IgD-negative memory B cell (primary cell): ENCODE measurements around the gene OGFOD1. TPM values are rescaled to one million over a fixed set of nuclear protein-coding genes. Genes with fewer than 3 reads are reported as not detected.

Source experiments
- H3K27ac Mint-ChIP-seq, 3 donors: one replicate each; pipeline ENCODE4 v1.8.0; 2020 to 2022; ENCODE audit warnings: mild to moderate bottlenecking in 3 of 3, mixed read lengths in 3 of 3, moderate library complexity in 1 of 3
- H3K27me3 Mint-ChIP-seq: one replicate; pipeline ENCODE4 v1.8.0; 2021; ENCODE audit warnings: mixed read lengths
- H3K36me3 Mint-ChIP-seq: one replicate; pipeline ENCODE4 v1.8.0; 2020; ENCODE audit warnings: mild to moderate bottlenecking, mixed read lengths
- H3K4me1 Mint-ChIP-seq, 3 donors: one replicate each; pipeline ENCODE4 v1.8.0; 2020 to 2022; ENCODE audit warnings: mixed read lengths in 3 of 3, mild to moderate bottlenecking in 1 of 3
- H3K4me3 Mint-ChIP-seq, 4 donors: one replicate each; pipeline ENCODE4 v1.8.0; 2020 to 2022; ENCODE audit warnings: mild to moderate bottlenecking in 4 of 4, mixed read lengths in 4 of 4, moderate library complexity in 3 of 4
- H3K9me3 Mint-ChIP-seq, 3 donors: one replicate each; pipeline ENCODE4 v1.8.0; 2020 to 2021; ENCODE audit warnings: mixed read lengths in 3 of 3, mild to moderate bottlenecking in 1 of 3
- polyA plus RNA-seq: library from polyadenylated mRNA; unstranded; fragments of 300-500 nt; fragmentation: Illumina TruSeq; gene quantifications from one replicate; pipeline ENCODE4 v1.2.3, GENCODE V29; 2021

OGFOD1 gene
- polyA plus RNA-seq, 1 donor from 2014 or later: 65.8 TPM

DNA sequence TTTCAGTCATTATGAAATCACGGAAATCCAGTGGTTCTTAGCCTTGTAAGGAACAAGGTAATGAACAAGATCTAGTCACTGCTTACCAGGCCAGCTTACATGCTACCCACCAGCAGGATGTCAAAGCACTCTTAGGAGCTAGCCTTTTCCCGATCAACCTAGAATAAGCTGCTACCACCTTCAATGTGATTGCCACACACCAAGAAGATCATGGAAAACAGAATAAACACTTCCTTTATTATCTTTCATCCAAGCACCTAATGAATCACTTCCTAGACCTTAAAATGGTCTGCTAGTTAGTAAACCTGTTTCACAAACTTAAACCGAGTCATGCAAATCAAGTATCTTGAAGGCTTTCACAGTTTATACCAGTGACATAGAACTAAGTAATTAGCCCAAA, 63.5 kb downstream of the OGFOD1 start:
- no peaks in the 10 kb centered on the region for H3K27me3 Mint-ChIP-seq
- H3K4me3 Mint-ChIP-seq: no peak overlapping the region
- H3K4me1 Mint-ChIP-seq: peaks cover 16 to 38% (median 27%) of the 10 kb centered on the region in 3 donors
- no peak overlapping the region for H3K27ac Mint-ChIP-seq
- H3K9me3 Mint-ChIP-seq: no peaks in the 10 kb centered on the region
- H3K36me3 Mint-ChIP-seq: peaks cover 6% of the 10 kb centered on the region

DNA sequence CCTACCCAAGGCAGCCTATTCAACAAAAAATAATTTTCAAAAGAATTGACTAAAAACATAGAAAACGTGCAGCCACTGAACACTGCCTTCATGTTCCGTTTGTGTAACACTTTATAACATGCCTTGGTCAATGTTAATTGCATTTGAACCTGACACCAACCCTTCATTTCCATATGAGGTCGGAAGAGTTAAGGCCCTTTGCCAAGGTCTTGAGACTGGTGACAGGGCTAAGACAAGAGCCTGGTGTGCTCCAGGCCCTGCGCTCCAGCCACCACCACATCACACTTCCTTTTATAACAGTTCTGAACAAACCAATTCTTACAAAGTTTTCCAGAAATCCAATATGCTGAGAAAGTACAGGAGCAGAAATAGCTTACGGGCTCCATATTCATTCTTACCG, 64.3 kb downstream of the OGFOD1 start:
- Mint-ChIP-seq H3K36me3 (peaks cover 4% of the 10 kb centered on the region), H3K27ac (no peak overlapping the region), H3K4me1 (peaks cover 24 to 45% (median 31%) of the 10 kb centered on the region in 3 donors), H3K4me3 (peak overlapping the region in 1 of 4 donors; percentile 67), H3K9me3 (no peaks in the 10 kb centered on the region), H3K27me3 (no peaks in the 10 kb centered on the region)

GRCh38 chr16:56517206-56517605, 65.9 kb downstream of the OGFOD1 start:
- Mint-ChIP-seq H3K27me3 (no peaks in the 10 kb centered on the region), H3K27ac (no peak overlapping the region), H3K9me3 (no peaks in the 10 kb centered on the region), H3K36me3 (peaks cover 3% of the 10 kb centered on the region), H3K4me1 (peaks cover 24 to 46% (median 33%) of the 10 kb centered on the region in 3 donors), H3K4me3 (peak overlapping the region in 2 of 4 donors; percentile 68 to 83)

DNA sequence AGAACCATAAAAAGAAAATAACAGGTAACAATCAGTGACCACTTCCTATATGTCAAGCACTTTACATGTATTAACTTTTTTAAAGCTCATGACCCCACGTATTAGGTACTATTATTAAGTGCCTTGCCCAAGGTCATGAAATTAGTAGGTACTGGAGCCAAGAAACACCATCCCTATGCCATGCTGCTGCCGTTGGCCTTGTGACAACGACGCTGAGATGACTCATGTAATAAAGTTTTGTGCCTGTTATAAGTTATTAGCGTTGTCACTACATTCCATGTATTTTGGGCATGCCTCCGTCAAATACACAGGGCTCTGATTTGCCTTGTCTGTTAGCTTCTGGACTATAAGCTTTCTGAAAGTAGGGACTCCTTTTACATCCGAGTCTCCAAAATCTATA, 67.1 kb downstream of the OGFOD1 start:
- H3K9me3 Mint-ChIP-seq: no peaks in the 10 kb centered on the region

DNA sequence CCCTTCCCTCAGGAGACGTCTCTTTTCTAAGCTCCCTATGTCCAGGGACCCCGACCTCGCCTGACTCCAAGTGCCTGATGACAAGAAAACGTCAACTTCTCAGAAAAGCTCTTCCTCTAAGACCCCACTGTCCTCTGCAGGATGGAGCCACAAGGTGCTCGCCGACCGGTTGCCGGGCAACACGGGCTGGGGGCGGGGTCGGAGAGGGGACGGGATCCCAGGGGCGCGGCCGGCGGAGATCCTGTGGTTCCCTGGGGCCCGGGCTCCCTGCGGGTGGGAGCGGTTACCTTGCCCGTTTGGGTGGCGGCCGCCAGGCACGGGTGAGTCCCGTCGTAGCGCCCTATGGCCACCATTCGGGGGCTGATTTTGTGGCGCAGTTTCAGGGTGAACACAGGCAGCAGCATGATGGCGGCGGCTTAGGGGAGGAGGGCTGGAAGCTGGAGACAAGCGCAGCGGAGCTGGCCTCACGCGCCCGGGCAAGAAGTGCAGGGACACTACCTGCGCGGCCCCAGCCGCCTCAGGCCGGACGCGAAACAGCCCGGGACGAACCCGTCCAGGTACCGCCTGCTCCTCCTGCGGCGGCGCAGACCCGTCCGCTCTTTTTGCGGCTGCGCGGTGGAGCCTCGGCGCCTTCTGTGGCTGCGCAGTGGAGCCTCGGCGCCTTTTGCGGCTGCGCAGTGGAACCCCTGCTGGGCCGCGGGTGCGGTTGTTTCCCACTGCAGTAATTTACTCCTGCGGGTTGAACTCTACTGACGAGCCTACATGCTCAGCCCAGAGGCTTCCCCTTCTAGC, 68.3 kb downstream of the OGFOD1 start, which contains the start of gene BBS2:
Gene BBS2 (minus strand): TSS at position 566 of the 792 bp plus-strand sequence. CDS start 162 bp downstream, at position 404.
- Mint-ChIP-seq H3K4me3 (peak within 1 kb of the TSS; percentile 83 to 95 (median 90)), H3K9me3 (no peaks in the 10 kb centered on the region), H3K27me3 (no peaks in the 10 kb centered on the region), H3K4me1 (peaks cover 12 to 33% (median 24%) of the 10 kb centered on the region in 3 donors), H3K27ac (peak within 1 kb of the TSS; percentile 37 to 92 (median 86)), H3K36me3 (no peaks in the 10 kb centered on the region)

More for the DNA sequence above, 67.1 kb downstream of the OGFOD1 start:
- no peaks in the 10 kb centered on the region for H3K36me3 Mint-ChIP-seq
- no peaks in the 10 kb centered on the region for H3K27me3 Mint-ChIP-seq
- H3K4me1 Mint-ChIP-seq: peaks cover 20 to 42% (median 30%) of the 10 kb centered on the region in 3 donors
- peak overlapping the region in 2 of 3 donors; percentile 37 to 46 for H3K27ac Mint-ChIP-seq
- H3K4me3 Mint-ChIP-seq: peak overlapping the region; percentile 83 to 95 (median 90)

GRCh38 chr16:56520251-56520577, 68.9 kb downstream of the OGFOD1 start:
- peaks cover 12 to 28% (median 24%) of the 10 kb centered on the region in 3 donors for H3K4me1 Mint-ChIP-seq
- peak overlapping the region; percentile 11 to 92 (median 86) for H3K27ac Mint-ChIP-seq
- no peaks in the 10 kb centered on the region for H3K9me3 Mint-ChIP-seq
- H3K36me3 Mint-ChIP-seq: no peaks in the 10 kb centered on the region
- H3K4me3 Mint-ChIP-seq: peak overlapping the region; percentile 83 to 95 (median 90)
- no peaks in the 10 kb centered on the region for H3K27me3 Mint-ChIP-seq

DNA sequence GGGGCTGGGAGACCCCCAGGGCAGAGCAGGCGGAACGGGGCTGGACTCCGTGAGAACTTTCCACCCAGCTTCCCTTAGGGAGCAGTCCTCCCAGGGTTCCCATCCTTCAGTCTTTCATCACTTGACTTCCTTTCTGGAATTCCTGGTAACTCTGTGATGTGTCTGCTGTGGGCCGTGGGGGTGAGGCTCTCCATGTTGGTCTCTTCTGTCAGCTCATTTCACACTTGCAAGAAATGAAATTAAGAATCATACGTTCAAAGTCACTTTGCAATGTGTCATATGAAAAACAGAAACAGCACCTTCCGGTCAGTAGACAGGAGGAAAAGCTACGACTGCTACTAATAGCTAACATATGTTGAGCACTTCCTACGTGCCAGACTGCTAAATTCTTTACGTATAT, 73.9 kb downstream of the OGFOD1 start:
- no peaks in the 10 kb centered on the region for H3K27me3 Mint-ChIP-seq
- H3K4me1 Mint-ChIP-seq: peaks cover 3 to 6% (median 4%) of the 10 kb centered on the region in 3 donors
- H3K9me3 Mint-ChIP-seq: no peaks in the 10 kb centered on the region
- no peak overlapping the region for H3K27ac Mint-ChIP-seq
- no peak overlapping the region for H3K4me3 Mint-ChIP-seq
- H3K36me3 Mint-ChIP-seq: no peaks in the 10 kb centered on the region

Other genes with a start within 250 kb of the OGFOD1 start
- 58.7 TPM for gene AMFR, start 26.0 kb upstream of the OGFOD1 start, polyA plus RNA-seq
- gene NUDT21, start 222 bp upstream of the OGFOD1 start, polyA plus RNA-seq: 57.2 TPM
- 18.2 TPM for gene BBS2, start 68.5 kb downstream of the OGFOD1 start, polyA plus RNA-seq
- gene MT4, start 113.5 kb downstream of the OGFOD1 start, polyA plus RNA-seq: not detected
- not detected for gene MT3, start 138.0 kb downstream of the OGFOD1 start, polyA plus RNA-seq
- gene MT2A, start 157.0 kb downstream of the OGFOD1 start, polyA plus RNA-seq: 40.8 TPM
- 0.49 TPM for gene MT1E, start 174.2 kb downstream of the OGFOD1 start, polyA plus RNA-seq
- gene MT1M, start 181.1 kb downstream of the OGFOD1 start, polyA plus RNA-seq: not detected
- not detected for gene MT1A, start 187.1 kb downstream of the OGFOD1 start, polyA plus RNA-seq
- not detected for gene MT1B, start 200.3 kb downstream of the OGFOD1 start, polyA plus RNA-seq
- gene MT1F, start 206.4 kb downstream of the OGFOD1 start, polyA plus RNA-seq: 9.7 TPM
- gene MT1G, start 216.5 kb downstream of the OGFOD1 start, polyA plus RNA-seq: not detected
- gene MT1H, start 218.3 kb downstream of the OGFOD1 start, polyA plus RNA-seq: not detected
- gene MT1X, start 230.9 kb downstream of the OGFOD1 start, polyA plus RNA-seq: 14.2 TPM